H1 (cell line): ENCODE data around the gene WLS. TPM values are rescaled to one million over a fixed set of nuclear protein-coding genes. Genes with fewer than 3 reads are reported as not detected.

Source experiments
- EP300 ChIP-seq, 2 experiments: IDR thresholded peaks; 1 replicate in 1 of 2; 2 replicates in 1 of 2; pipeline ENCODE4 v1.6.1; 2011 to 2012; ENCODE audit warnings: low read depth in 2 of 2, low read length in 2 of 2, mild to moderate bottlenecking in 2 of 2, borderline replicate concordance in 1 of 2, inconsistent platforms in 1 of 2, moderate library complexity in 1 of 2
- EZH2 ChIP-seq: fragments of 200-600 bp; sonication (generic); IDR thresholded peaks from 2 replicates; pipeline ENCODE4 v1.7.1; 2012; ENCODE audit warnings: low read depth, mild to moderate bottlenecking, moderate library complexity, low read length, inconsistent platforms; ENCODE audit not compliant: severe bottlenecking
- FOSL1 ChIP-seq: IDR thresholded peaks from 2 replicates; pipeline ENCODE4 v1.6.1; 2011; ENCODE audit warnings: mild to moderate bottlenecking, low read depth, low read length, moderate library complexity; ENCODE audit not compliant: insufficient read depth
- HDAC6 ChIP-seq: IDR thresholded peaks from one replicate; pipeline ENCODE4 v1.7.1; 2012; ENCODE audit warnings: low read depth, mild to moderate bottlenecking, inconsistent platforms, low read length, moderate library complexity
- NRF1 ChIP-seq: IDR thresholded peaks from 2 replicates; pipeline ENCODE4 v1.6.1; 2011; ENCODE audit warnings: mild to moderate bottlenecking, low read depth, low read length, improper control_type of control experiment
- POU5F1 ChIP-seq: IDR thresholded peaks from 2 replicates; pipeline ENCODE4 v1.6.1; 2011; ENCODE audit warnings: low read depth, mild to moderate bottlenecking, low read length, moderate library complexity
- RXRA ChIP-seq: IDR thresholded peaks from 2 replicates; pipeline ENCODE4 v1.6.1; 2011; ENCODE audit warnings: low read depth, mild to moderate bottlenecking, low read length, moderate library complexity; ENCODE audit not compliant: insufficient read depth
- SIX5 ChIP-seq: IDR thresholded peaks from 2 replicates; pipeline ENCODE4 v1.6.1; 2011; ENCODE audit warnings: mild to moderate bottlenecking, low read depth, low read length
- TBP ChIP-seq: IDR thresholded peaks from 2 replicates; pipeline ENCODE4 v1.6.1; 2011; ENCODE audit warnings: low read depth, low read length, improper control_type of control experiment
- polyA plus RNA-seq, 7 experiments: library from polyadenylated mRNA; depleted of rRNA in 3 of 7; stranded (reverse) in 5 of 7; unstranded in 2 of 7; fragments of >200 nt in 5 of 7; fragments of 200-250 nt in 2 of 7; gene quantifications; 1 replicate in 5 of 7; 2 replicates in 1 of 7; 4 replicates in 1 of 7; pipeline versions ENCODE4 v1.2.1 to v1.2.3, GENCODE V29; 2011 to 2013; ENCODE audit warnings: missing spikeins in 2 of 7, mixed read lengths in 2 of 7
- total RNA-seq: library from RNA; stranded (reverse); fragmentation: NEBNext Ultra II Directional; extraction: Animal tissue kit (Norgen Biotek cat#: 25700); gene quantifications from 2 replicates; pipeline ENCODE4 v1.2.1, GENCODE V29; 2021

The WLS gene
- total and polyA plus RNA-seq, 2 of the 8 experiments (the other 6 are each of a cell fraction or from before 2014, with no cell fraction given), result 1.2 to 2.7 TPM

GRCh38 chr1:68103884-68104554 is 128.3 kb downstream of the WLS start (continued):
- no peak for TF ChIP-seq EP300 (IDR thresholded peaks at IDR 0.05; ENCODE audit: borderline replicate concordance in 1 of 2, low read depth in 2 of 2, low read length in 2 of 2)
- no peak for TF ChIP-seq POU5F1
- TF ChIP-seq HDAC6, result no peak
- no peak for TF ChIP-seq FOSL1
- TF ChIP-seq NRF1, result no peak
- TF ChIP-seq EZH2, result no peak
- no peak for TF ChIP-seq RXRA
- TF ChIP-seq SIX5, result no peak
- no peak for TF ChIP-seq TBP
